HG03460 (cell line): ENCODE results near the gene MGMT.

ENCODE experiments used
- ATAC-seq: cut with Tn5 transposase; IDR thresholded peaks from one replicate; pipeline ENCODE4 v1.9.1; 2021; ENCODE audit not compliant: unreplicated experiment

Gene MGMT

GRCh38 chr10:129725011-129725410, 258.0 kb downstream of the MGMT start:
- no peak for ATAC-seq

DNA sequence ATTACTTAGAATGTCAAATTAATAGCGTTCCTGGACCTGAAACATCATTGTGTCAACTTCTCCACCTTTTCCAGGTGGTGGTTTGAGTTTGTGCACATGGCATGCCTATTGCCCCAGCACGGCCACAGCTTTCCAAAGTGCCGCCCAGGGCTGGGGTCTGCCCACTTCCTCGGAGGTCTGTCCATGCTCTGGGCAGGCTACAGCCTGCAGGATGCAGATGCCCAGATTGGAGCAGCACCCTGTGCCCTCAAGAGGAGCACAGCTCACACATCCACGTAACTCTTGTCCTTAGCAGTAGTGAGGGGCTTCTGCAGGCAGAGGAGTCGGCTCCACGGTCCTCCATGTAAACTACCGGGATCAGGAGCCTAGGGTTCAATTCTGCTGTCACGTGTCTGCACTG, 258.4 kb downstream of the MGMT start:
- no peak for ATAC-seq

DNA sequence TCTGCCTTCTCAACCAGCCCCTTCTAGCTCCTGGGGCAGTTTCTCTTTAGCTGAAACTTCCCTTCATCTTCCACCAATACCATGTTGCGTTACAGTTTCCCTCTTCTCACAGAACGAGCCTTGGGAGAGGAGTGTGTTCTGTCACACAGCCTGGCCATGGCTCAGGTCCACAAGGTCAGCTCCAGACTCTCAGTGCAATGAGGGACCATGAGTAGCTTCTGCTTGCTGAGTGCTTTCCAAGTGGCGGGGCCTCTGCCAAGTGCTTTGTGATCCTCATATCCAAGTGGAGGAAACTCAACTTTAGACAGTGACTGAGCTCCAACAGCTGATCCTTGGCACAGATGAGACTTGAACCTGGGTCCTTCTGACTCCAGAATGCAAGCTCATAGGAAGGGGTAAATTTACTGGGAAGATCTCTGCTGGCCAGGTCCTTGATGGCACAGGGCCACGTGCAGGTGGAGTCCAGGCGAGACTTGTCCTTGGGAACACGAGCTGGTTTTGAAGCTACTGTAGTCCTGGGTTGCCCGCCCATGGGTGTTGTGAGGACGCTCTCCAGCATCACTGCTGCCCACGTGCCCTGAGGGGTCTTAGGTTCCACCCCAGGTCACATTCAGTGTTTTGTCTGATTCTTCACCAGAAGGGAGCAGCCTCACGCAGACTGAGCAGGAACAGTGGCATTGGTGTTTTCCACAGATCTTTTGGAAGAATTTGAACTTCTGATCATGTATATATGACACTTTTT, 259.0 kb downstream of the MGMT start:
- ATAC-seq, result no peak

DNA sequence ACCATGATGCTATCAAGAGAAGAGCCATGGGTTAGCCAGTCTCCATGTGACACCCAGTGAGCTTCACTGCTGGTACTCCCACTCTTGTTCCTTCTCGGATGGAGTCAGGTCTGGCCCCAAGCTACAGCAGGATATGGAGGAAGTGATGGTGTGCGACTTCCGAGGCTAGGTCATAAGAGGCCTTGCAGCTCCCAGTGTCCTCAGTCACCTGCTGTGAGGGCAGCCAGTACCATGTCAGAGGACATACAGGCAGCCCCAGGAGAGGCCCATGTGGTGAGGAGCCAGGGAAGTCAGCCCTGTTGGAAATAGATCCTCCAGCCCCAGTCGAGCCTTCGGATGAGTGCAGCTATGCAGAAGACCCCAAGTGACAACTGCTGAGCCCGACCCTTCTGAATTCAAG, 260.0 kb downstream of the MGMT start:
- no peak for ATAC-seq

GRCh38 chr10:129727495-129727894, 260.5 kb downstream of the MGMT start:
- no peak for ATAC-seq

DNA sequence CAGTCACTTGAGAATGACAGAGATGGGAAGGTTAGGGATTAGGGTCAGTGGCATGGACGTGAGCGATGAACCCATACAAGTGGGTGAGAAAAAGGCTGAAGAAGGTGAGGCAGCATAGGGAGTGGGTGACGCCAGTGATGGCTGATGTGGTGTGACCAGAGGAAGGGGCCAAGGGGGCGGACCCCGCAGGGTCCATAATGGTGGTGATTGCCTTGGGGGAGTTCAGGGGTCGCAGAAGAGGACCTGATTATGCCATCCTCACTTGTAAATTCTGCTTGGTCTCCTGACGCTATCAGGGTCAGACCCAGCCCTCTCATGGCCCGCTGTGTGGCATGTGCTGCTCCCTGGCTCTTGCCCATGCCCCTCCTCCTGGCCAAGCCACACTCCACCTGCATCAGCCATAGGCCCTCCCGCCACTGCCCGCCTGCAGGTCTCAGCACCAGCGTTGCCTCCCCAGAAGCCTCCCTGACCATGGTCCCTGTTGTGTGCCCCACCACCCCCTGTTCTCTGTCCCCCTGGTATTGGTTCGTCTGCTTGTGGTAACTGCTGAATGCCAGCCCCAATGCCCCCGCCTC, 261.3 kb downstream of the MGMT start:
- no peak for ATAC-seq

- ATAC-seq, result no peak
These were observed 262.1 kb downstream of the MGMT start for GRCh38 chr10:129728905-129729795.

DNA sequence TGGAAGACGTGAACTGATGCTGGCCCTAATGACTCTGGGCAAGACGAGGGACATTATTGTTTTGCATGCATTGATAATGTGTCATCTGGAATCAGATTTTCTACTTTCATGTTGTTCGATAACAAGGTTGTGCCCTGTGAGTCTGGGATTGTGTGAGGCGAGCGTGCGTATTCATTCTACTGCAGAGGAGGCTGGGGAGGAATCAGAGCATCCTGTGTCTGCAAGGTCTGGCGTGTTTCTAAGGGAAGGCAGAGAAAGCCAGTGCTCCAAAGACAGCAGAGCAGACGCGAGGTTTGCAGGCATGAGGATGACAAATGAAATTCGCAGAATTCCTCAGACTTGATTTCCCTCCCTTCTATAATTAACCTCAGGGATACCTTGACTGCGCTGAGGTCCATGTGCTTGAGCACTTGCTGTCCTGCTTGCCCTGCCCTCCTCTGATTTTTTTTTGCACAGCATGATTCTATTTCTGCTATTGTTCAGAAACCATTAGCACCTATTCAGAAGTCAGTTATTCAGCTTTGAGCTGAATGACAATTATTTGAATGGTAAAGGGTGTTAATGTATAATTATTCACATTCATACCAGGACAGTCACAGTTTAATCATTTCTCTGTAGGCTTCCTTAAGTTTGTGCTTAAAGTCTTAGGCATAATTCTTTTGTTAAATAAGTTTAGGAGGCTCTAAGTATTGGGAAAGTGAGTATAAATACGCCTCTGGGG, 263.4 kb downstream of the MGMT start:
- no peak for ATAC-seq

- no peak for ATAC-seq
These were observed 263.9 kb downstream of the MGMT start for GRCh38 chr10:129730993-129731325.

DNA sequence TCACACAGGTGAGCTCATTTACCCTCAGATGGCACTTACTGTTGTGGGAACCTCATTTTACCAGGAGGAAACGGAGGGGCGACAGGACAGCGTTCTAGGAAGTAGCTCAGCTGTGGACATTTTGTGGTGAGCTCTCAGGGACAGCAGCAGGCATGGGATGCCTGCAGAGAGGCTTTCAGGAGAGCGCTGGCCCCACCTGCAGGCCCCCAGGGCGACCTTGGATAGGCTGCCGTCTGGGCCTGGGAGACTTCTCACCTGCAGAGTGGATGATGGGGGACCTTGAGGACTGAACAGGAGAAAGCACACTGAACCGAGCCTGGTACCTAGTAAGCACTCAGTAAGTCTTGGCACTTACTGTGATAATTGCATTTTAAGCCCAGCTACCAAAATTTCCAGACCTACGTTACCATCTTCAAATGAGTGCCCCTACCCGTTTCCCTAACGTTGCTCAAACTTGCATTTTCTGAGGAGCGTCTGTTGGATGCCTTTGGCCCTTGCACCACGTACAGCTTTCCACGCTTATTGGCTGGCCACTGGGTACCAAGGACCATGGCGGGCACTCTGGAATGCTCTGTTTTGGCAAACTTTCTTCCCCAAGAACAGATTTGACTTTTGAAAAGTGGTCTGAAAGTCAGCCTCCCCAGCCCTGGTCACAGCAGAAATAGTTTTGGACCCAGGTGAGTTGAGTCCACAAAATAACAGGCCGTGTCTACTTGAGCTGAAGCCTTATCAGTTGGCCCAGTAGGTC, 273.7 kb downstream of the MGMT start:
- ATAC-seq, result no peak

GRCh38 chr10:129741280-129741977, 274.4 kb downstream of the MGMT start:
- no peak for ATAC-seq

DNA sequence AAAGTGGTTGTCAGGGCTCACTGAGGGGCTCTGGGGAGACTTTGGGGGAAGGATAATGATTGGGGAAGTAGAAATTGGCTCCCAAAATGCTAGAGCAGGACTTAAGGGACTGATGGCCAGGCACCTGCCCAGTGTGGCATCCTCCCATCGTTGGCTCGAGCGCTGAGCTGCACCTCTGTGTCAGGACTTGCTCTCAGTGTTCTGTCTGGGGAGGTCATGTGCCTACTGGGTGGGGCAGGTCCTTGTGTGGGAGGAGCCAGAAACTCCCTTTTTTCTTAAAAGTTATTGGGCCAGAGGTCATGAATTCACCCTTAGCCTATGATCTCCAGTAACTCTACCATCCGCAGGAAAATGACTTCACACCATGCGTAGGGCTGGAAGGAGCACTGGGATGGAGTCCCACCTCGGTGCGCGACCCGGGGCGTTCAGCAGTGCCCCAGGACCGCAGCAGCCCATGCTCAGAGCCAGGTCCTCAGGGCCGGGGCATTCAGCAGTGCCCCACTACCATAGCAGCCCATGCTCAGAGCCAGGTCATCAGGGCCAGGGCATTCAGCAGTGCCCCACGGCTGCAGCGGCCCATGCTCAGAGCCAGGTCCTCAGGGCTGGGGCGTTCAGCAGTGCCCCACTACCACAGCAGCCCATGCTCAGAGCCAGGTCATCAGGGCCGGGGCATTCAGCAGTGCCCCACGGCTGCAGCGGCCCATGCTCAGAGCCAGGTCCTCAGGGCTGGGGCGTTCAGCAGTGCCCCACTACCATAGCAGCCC, 275.1 kb downstream of the MGMT start:
- ATAC-seq, result no peak

GRCh38 chr10:129742742-129743550, 275.9 kb downstream of the MGMT start:
- no peak for ATAC-seq

DNA sequence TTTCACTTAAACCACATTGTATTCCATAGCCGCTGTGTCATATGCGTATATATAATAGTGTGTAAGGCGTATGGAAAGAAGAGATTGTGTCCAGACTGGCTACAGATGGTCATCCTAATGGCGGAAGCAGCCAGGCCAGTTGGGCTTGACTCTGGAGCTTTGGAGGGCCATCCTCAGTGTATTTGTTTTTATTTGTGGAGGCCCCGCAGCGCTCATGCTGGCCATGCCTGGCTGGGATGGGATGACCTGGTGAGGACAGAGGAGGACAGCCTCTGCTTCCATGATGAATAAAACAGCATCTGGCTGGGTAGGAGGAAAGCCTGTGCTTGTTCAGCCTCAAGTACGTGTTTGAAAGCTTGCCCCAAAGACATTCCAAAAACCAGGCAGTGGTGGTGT, 276.7 kb downstream of the MGMT start:
- ATAC-seq, result no peak

DNA sequence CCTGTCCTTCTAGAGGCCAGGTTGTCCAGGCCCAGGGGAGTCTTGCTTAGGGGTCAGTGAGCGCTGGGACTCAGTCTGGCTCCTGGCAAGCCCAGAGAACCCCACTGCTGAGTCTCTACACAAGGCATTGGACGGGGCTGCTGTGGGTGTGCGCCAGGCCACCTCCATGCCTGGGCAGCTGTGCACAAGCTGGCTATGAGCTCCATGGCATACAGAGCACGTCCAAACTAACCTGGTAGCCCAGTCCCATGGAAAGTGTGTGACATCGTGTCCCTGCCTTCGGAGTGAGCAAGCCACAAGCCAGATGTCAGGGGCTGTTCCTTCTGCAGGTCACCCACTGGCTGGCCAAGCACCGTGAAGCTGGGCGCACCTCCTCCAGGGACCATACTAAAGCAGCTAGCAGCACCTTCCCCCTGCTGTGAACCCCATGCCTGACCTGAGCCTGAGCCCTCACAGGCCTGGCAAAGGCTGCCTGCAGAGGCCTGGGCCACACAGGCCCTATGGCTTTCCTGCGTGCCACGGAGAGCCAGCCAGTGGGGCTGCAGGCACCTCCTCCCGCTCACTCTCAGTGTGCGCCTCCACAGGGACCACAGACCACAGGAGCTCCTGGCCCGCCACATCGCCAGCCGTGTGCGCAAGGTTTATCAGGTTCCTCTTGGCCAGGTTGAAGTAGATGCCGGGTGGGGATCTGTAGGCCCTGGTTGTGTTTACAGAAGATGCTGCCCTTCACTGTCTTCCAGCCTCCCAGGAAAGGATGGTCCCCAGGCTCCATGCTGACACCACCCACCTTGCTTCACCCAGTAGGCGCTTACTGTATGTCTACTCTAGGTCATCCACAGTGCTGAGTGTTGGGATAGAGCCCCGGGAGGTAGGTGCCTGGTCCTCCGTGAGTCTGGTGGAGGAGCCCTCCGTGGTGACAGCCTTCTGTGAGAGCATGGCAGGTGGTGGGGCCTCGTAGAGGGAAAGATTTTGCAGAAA, 277.4 kb downstream of the MGMT start:
- no peak for ATAC-seq

DNA sequence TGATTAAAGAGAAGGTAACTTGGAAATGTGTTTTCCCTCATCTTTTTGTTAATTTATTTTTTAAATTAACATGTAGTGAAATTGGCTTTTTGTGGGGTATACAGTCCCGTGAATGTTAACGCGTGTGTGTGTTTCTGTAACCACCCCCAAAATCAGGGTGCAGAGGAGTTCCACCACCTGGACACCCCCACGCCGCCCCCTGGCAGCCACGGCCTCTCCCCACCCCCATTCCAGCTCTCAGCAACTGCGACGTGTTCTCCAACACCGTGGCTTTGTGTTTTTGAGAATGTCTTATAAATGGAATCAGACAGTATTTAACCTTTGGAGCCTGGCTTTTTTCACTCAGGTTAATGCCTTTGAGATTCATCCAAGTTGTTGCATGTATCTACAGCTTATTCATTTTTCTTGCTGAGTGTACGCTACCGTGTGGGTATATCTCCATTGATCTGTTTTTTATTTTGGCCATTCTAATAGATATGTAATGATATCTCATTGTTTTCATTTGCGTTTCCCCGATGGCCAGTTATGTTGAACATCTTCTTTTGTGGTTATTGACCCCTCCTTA, 278.2 kb downstream of the MGMT start:
- no peak for ATAC-seq
